AG09319 (cell line): ENCODE data around the gene RALA.
"Not testable (repeated sequence)": the region's sequence is repeated elsewhere in the genome, so short reads cannot be mapped to it uniquely, and the experiment has no call there.

Source experiments
- DNase-seq: peaks from one replicate; pipeline ENCODE4 v3.0.0-alpha.2; 2010; ENCODE audit warnings: low read depth; ENCODE audit errors: extremely low read depth
- TF ChIP-seq, protein P1 (sequence below): IDR thresholded peaks from 2 replicates; pipeline ENCODE4 v1.5.1; 2011; ENCODE audit warnings: low read depth, mild to moderate bottlenecking, inconsistent platforms, low read length, moderate library complexity

Gene RALA

DNA sequence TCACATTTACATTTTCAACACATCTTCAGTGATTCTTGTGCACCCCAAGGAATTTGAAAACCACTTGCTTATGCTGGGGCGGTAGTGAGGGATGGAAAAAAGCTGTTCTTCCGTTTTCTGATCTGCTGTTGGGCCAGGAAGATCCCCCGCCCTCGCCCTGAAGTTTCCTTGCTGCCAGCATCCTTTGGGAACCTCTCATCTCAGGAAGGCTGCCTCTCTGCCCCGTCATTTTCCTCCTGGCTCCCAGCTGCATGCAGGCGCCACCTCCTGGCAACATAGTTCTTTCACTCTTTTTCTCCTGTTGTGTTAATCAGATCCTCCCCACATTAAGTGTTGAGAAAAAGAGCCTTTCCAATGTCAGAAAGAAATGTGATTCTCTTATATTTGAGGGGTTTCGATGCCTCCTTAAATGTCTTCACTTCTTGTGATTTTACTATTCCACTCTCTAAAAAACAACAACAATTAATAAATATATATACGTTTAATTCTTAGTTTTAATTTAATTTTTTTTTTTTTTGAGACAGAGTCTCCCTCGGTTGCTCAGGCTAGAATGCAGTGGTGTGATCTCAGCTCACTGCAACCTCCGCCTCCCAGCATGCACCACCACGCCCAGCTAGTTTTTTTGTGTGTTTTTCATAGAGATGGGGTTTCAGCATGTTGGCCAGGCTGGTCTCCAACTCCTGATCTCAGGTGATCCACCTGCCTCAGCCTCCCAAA lies 122.9 kb downstream of the RALA start:
- DNase-seq, result peak; percentile 60
- TF ChIP-seq, protein P1, sequence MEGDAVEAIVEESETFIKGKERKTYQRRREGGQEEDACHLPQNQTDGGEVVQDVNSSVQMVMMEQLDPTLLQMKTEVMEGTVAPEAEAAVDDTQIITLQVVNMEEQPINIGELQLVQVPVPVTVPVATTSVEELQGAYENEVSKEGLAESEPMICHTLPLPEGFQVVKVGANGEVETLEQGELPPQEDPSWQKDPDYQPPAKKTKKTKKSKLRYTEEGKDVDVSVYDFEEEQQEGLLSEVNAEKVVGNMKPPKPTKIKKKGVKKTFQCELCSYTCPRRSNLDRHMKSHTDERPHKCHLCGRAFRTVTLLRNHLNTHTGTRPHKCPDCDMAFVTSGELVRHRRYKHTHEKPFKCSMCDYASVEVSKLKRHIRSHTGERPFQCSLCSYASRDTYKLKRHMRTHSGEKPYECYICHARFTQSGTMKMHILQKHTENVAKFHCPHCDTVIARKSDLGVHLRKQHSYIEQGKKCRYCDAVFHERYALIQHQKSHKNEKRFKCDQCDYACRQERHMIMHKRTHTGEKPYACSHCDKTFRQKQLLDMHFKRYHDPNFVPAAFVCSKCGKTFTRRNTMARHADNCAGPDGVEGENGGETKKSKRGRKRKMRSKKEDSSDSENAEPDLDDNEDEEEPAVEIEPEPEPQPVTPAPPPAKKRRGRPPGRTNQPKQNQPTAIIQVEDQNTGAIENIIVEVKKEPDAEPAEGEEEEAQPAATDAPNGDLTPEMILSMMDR, result peak; percentile 86

DNA sequence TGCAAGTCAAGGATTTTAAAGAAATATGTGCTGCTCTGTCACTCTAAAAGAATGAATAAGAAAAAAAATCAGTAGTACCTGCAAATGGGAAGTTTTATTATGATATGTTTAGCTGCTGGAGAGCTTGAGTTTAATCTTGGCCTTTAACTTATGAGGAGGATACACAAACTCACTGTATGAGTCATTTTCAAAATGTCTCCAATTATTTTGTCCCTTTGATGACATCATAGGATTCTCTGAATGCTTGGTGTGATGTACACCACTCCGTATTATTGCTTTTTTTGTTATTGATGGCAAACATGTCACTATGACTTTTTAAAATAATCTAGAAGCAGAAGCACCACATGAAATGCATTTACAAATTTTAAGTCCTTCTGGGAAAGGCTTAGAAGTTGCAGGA lies 125.8 kb downstream of the RALA start:
- TF ChIP-seq, protein P1, result no peak
- DNase-seq, result no peak

DNA sequence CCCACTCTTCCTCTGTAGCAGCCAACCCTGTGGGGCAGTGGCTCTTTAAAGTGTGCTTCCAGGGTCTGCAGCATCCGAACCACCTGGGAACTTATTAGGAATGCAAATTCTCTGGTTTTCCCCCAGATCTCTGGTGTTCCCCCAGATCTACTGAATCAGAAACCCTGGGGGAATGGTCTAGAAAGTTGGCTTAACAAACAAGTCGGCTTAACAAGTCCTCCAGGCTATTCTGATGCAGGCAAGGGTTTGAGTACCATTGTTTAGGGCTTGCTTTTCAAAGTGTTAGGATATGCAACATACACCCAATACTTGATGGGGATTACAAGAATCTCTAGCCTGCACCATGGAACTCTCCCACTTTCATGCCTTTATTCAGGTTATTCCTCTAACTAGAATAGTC lies 126.3 kb downstream of the RALA start:
- TF ChIP-seq, protein P1, result no peak
- DNase-seq, result no peak

DNA sequence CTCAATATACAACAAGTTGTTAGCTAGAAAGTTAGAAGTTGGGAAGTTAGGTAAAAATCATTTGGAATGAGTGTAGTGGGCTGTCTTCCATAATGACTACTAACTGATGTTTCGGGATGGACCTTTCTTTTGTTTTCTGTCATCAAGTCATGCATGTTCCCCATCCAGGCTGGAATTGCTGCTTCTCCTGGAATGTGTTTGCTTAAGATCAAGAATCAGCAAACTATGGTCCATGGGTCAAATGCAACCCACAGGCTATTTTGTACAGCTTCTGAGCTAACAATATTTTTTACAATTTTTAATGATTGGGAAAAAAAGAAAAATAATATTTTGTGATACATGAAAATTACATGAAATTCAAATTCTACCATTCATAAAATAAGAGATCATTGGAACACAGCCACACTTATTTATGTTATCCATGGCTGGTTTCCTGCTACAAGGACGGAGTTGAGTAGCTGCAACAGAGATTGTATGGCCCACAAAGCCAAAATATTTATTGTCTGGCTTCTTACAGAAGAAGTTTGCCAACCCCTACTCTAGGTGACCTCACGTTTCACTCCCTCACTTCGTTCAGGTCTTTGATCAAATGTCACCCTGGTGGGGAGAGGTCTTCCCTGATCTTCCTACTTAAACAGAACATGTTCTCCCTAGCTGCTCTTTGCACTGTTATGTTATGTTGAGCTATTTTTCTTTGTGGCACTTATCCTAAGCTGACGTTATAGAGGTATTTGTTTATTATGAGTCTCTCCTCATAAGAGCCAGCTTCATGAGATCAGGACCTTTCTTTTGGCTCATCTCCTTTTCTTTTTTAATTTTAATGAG lies 127.1 kb downstream of the RALA start:
- no peak for DNase-seq
- TF ChIP-seq, protein P1, result no peak

DNA sequence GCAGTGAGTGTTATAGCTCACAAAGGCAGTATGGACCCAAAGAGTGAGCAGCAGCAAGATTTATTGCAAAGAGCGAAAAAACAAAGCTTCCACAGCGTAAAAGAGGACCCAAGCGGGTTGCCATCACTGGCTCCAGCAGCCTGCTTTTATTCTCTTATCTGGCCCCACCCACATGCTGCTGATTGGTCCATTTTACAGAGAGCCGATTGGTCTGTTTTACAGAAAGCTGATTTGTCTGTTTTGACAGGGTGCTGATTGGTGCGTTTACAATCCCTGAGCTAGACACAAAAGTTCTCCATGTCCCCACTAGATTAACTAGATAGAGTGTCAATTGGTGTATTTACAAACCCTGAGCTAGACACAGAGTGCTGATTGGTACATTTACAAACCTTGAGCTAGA lies 129.9 kb downstream of the RALA start:
- not testable (repeated sequence) for DNase-seq

DNA sequence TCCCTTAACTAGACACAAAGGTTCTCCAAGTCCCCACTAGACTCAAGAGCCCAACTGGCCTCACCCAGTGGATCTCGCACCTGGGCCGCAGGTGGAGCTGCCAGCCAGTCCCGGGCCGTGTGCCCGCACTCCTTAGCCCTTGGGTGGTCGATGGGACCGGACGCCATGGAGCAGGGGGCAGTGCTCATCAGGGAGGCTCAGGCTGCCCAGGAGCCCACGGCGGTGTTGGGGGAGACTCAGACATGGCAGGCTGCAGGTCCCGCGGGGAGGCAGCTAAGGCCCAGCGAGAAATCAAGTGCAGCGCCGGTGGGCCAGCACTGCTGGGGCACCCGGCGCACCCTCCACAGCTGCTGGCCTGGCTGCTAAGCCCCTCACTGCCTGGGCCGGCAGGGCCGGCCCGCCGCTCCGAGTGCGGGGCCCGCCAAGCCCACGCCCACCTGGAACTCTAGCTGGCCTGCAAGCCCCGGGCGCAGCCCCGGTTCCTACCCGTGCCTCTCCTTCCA lies 130.5 kb downstream of the RALA start:
- DNase-seq, result no peak
- TF ChIP-seq, protein P1, result no peak

DNA sequence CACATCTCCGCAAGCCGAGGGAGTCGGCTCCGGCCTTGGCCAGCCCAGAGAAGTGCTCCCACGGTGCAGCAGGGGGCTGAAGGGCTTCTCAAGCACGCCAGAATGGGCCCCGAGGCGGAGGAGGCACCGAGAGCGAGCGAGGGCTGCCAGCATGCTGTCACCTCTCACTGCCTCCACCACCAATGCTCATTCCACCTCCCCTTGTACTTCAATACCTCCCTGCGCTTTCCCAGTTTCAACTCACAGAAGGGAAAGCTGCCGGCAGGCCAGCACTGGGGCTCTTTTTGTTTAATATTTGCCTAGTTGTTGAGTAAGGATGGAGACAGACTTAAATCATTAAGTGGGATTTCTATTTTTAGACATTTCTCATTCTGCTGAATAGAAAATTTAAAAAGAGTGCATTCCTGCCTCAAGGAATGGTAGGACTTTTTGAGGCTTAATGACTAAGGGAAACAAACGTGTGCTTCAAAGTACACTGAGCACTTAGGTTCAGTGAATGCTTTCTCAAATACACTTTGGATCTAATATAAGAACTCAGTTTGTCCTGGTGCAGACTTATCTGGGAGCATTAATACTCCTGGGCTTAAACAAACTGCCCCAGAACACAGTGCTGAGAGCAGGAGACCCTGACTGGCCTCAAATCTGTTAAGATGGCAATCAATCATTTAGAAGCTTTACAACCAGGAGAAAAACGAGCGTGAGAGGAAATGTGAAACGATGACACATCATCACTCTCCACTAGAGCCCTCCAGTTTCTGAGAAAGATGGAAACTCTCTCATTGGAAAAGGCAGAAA lies 131.2 kb downstream of the RALA start:
- no peak for DNase-seq
- TF ChIP-seq, protein P1, result no peak
